Activated CD4-positive, alpha-beta T cell treated with anti-CD3 and anti-CD28 coated beads for 1 hour (primary cell): ENCODE data around the gene SULT1A4.
"Not testable (repeated sequence)": the region's sequence is repeated elsewhere in the genome, so short reads cannot be mapped to it uniquely, and the experiment has no call there.

ENCODE experiments used
- DNase-seq: peaks from one replicate; pipeline ENCODE4 v3.0.0-alpha.2; 2020

SULT1A4 gene

GRCh38 chr16:29459706-29460646 is at the start of gene SULT1A4:
Gene SULT1A4 (plus strand): TSS chr16:29459913. CDS start chr16:29461386, 1,473 bp downstream.
- DNase-seq, result not testable (repeated sequence)

GRCh38 chr16:29423587-29423986 is 36.1 kb upstream of the SULT1A4 start:
- not testable (repeated sequence) for DNase-seq

GRCh38 chr16:29425390-29425789 is 34.3 kb upstream of the SULT1A4 start:
- DNase-seq, result not testable (repeated sequence)

- DNase-seq, result not testable (repeated sequence)
Measured at GRCh38 chr16:29453754-29454153, 6.0 kb upstream of the SULT1A4 start.

GRCh38 chr16:29454269-29454668 is 5.4 kb upstream of the SULT1A4 start, which contains the start of the genes BOLA2 and SLX1B:
Gene BOLA2 (minus strand): TSS chr16:29454351. CDS start chr16:29454253, 98 bp downstream.
Gene SLX1B (plus strand): TSS chr16:29454533.
- not testable (repeated sequence) for DNase-seq

- DNase-seq, result not testable (repeated sequence)
Measured at GRCh38 chr16:29454828-29455227, 4.9 kb upstream of the SULT1A4 start.

GRCh38 chr16:29457660-29458059 is 2.1 kb upstream of the SULT1A4 start:
- DNase-seq, result not testable (repeated sequence)

GRCh38 chr16:29460647-29461030 is 926 bp downstream of the SULT1A4 start:
- DNase-seq, result not testable (repeated sequence)

- not testable (repeated sequence) for DNase-seq
Measured at GRCh38 chr16:29465985-29466824, 6.5 kb downstream of the SULT1A4 start.

GRCh38 chr16:29466904-29467303 is 7.2 kb downstream of the SULT1A4 start:
- DNase-seq, result not testable (repeated sequence)

- DNase-seq, result not testable (repeated sequence)
Measured at GRCh38 chr16:29467654-29468366, 8.1 kb downstream of the SULT1A4 start.

GRCh38 chr16:29469660-29470059 is 9.9 kb downstream of the SULT1A4 start:
- peak; percentile 33 for DNase-seq

GRCh38 chr16:29472065-29472464 is 12.4 kb downstream of the SULT1A4 start:
- not testable (repeated sequence) for DNase-seq

- peak; percentile 6 for DNase-seq
Measured at GRCh38 chr16:29482276-29482675, 22.6 kb downstream of the SULT1A4 start.

GRCh38 chr16:29506308-29506707 is 46.6 kb downstream of the SULT1A4 start, which contains the start of gene NPIPB12:
Gene NPIPB12 (minus strand): TSS chr16:29506408.
- DNase-seq, result not testable (repeated sequence)
